ENCODE measurements around the gene SWI5.
A peak's percentile ranks its signal among the peaks of the same experiment; 100 is the strongest.
"Not testable (repeated sequence)": the region's sequence is repeated elsewhere in the genome, so short reads cannot be mapped to it uniquely, and the experiment has no call there.

Gene SWI5

GRCh38 chr9:128258326-128258725 lies 17.8 kb upstream of the SWI5 start:
- Mint-ChIP-seq H3K27ac (no peak overlapping the region), H3K4me3 (no peak overlapping the region), H3K36me3 (ENCODE audit: low read depth) (peaks cover 23% of the 10 kb centered on the region), H3K9me3 (no peaks in the 10 kb centered on the region), H3K4me1 (ENCODE audit: low read depth) (peaks cover 3% of the 10 kb centered on the region), H3K27me3 (no peaks in the 10 kb centered on the region)

GRCh38 chr9:128259156-128259555 lies 16.9 kb upstream of the SWI5 start:
- Mint-ChIP-seq H3K27me3 (no peaks in the 10 kb centered on the region), H3K27ac (no peak overlapping the region), H3K9me3 (no peaks in the 10 kb centered on the region), H3K4me1 (ENCODE audit: low read depth) (peaks cover 3% of the 10 kb centered on the region), H3K36me3 (ENCODE audit: low read depth) (peaks cover 23% of the 10 kb centered on the region), H3K4me3 (no peak overlapping the region)

- H3K36me3 Mint-ChIP-seq (ENCODE audit: low read depth) = peaks cover 26% of the 10 kb centered on the region
Observed at GRCh38 chr9:128260340-128260739, 15.7 kb upstream of the SWI5 start.

GRCh38 chr9:128262687-128263086 lies 13.4 kb upstream of the SWI5 start:
- H3K36me3 Mint-ChIP-seq (ENCODE audit: low read depth) = peaks cover 34% of the 10 kb centered on the region
- no peaks in the 10 kb centered on the region for H3K27me3 Mint-ChIP-seq
- no peak overlapping the region for H3K4me3 Mint-ChIP-seq
- no peaks in the 10 kb centered on the region for H3K9me3 Mint-ChIP-seq
- H3K4me1 Mint-ChIP-seq (ENCODE audit: low read depth) = no peaks in the 10 kb centered on the region
- H3K27ac Mint-ChIP-seq = no peak overlapping the region

More at GRCh38 chr9:128260340-128260739, 15.7 kb upstream of the SWI5 start:
- Mint-ChIP-seq H3K27me3 (no peaks in the 10 kb centered on the region), H3K27ac (no peak overlapping the region), H3K4me3 (no peak overlapping the region), H3K4me1 (ENCODE audit: low read depth) (no peaks in the 10 kb centered on the region), H3K9me3 (no peaks in the 10 kb centered on the region)

GRCh38 chr9:128265348-128265847 lies 10.7 kb upstream of the SWI5 start:
- no peaks in the 10 kb centered on the region for H3K27me3 Mint-ChIP-seq
- no peak overlapping the region for H3K27ac Mint-ChIP-seq
- no peaks in the 10 kb centered on the region for H3K9me3 Mint-ChIP-seq
- peaks cover 24% of the 10 kb centered on the region for H3K36me3 Mint-ChIP-seq (ENCODE audit: low read depth)
- H3K4me1 Mint-ChIP-seq (ENCODE audit: low read depth) = no peaks in the 10 kb centered on the region
- H3K4me3 Mint-ChIP-seq = no peak overlapping the region

- Mint-ChIP-seq H3K27me3 (no peaks in the 10 kb centered on the region), H3K9me3 (no peaks in the 10 kb centered on the region), H3K4me3 (no peak overlapping the region), H3K27ac (no peak overlapping the region), H3K36me3 (ENCODE audit: low read depth) (peaks cover 19% of the 10 kb centered on the region), H3K4me1 (ENCODE audit: low read depth) (no peaks in the 10 kb centered on the region)
Observed at GRCh38 chr9:128266868-128267590, 9.0 kb upstream of the SWI5 start.

GRCh38 chr9:128271112-128271511 lies 5.0 kb upstream of the SWI5 start:
- no peaks in the 10 kb centered on the region for H3K27me3 Mint-ChIP-seq
- H3K9me3 Mint-ChIP-seq = no peaks in the 10 kb centered on the region
- H3K4me3 Mint-ChIP-seq = no peak overlapping the region
- peaks cover 18% of the 10 kb centered on the region for H3K4me1 Mint-ChIP-seq (ENCODE audit: low read depth)
- H3K27ac Mint-ChIP-seq = no peak overlapping the region
- peaks cover 21% of the 10 kb centered on the region for H3K36me3 Mint-ChIP-seq (ENCODE audit: low read depth)

GRCh38 chr9:128271512-128271911 lies 4.6 kb upstream of the SWI5 start:
- Mint-ChIP-seq H3K9me3 (no peaks in the 10 kb centered on the region), H3K27ac (no peak overlapping the region), H3K4me3 (no peak overlapping the region), H3K4me1 (ENCODE audit: low read depth) (peaks cover 22% of the 10 kb centered on the region), H3K27me3 (no peaks in the 10 kb centered on the region), H3K36me3 (ENCODE audit: low read depth) (peaks cover 17% of the 10 kb centered on the region)

- H3K4me1 Mint-ChIP-seq (ENCODE audit: low read depth) = peaks cover 43% of the 10 kb centered on the region
- no peaks in the 10 kb centered on the region for H3K9me3 Mint-ChIP-seq
- H3K27ac Mint-ChIP-seq = no peak overlapping the region
- peak overlapping the region; percentile 97 for H3K4me3 Mint-ChIP-seq
- H3K36me3 Mint-ChIP-seq (ENCODE audit: low read depth) = peaks cover 10% of the 10 kb centered on the region
- H3K27me3 Mint-ChIP-seq = no peaks in the 10 kb centered on the region
Observed at GRCh38 chr9:128274245-128274644, 1.8 kb upstream of the SWI5 start.

- Mint-ChIP-seq H3K4me1 (ENCODE audit: low read depth) (peaks cover 47% of the 10 kb centered on the region), H3K4me3 (peak within 1 kb of the TSS; percentile 97), H3K9me3 (no peaks in the 10 kb centered on the region), H3K27ac (peak within 1 kb of the TSS; percentile 97), H3K27me3 (no peaks in the 10 kb centered on the region), H3K36me3 (ENCODE audit: low read depth) (peaks cover 10% of the 10 kb centered on the region)
Observed at GRCh38 chr9:128275198-128276007, 673 bp upstream of the SWI5 start, which contains the start of gene GOLGA2. GOLGA2 (minus strand) TSS chr9:128276007; CDS start chr9:128275976, 31 bp downstream.

- Mint-ChIP-seq H3K4me1 (ENCODE audit: low read depth) (peaks cover 47% of the 10 kb centered on the region), H3K27me3 (no peaks in the 10 kb centered on the region), H3K36me3 (ENCODE audit: low read depth) (peaks cover 12% of the 10 kb centered on the region), H3K9me3 (no peaks in the 10 kb centered on the region), H3K27ac (peak overlapping the region; percentile 97), H3K4me3 (peak overlapping the region; percentile 97)
Observed at GRCh38 chr9:128276574-128277270, 646 bp downstream of the SWI5 start.

- Mint-ChIP-seq H3K4me1 (ENCODE audit: low read depth) (peaks cover 38% of the 10 kb centered on the region), H3K27ac (peak overlapping the region; percentile 33)
- H3K27me3 Mint-ChIP-seq; H3K4me3 Mint-ChIP-seq; H3K36me3 Mint-ChIP-seq (ENCODE audit: low read depth); H3K9me3 Mint-ChIP-seq: not testable (repeated sequence)
Observed at GRCh38 chr9:128279088-128280073, 3.3 kb downstream of the SWI5 start.

- peaks cover 30% of the 10 kb centered on the region for H3K4me1 Mint-ChIP-seq (ENCODE audit: low read depth)
- no peaks in the 10 kb centered on the region for H3K9me3 Mint-ChIP-seq
- H3K36me3 Mint-ChIP-seq (ENCODE audit: low read depth) = peaks cover 5% of the 10 kb centered on the region
- no peaks in the 10 kb centered on the region for H3K27me3 Mint-ChIP-seq
- no peak overlapping the region for H3K27ac Mint-ChIP-seq
- no peak overlapping the region for H3K4me3 Mint-ChIP-seq
Observed at GRCh38 chr9:128280084-128280622, 4.1 kb downstream of the SWI5 start.

GRCh38 chr9:128282500-128282899 lies 6.4 kb downstream of the SWI5 start:
- Mint-ChIP-seq H3K27ac (no peak overlapping the region), H3K4me3 (no peak overlapping the region), H3K9me3 (no peaks in the 10 kb centered on the region), H3K4me1 (ENCODE audit: low read depth) (peaks cover 15% of the 10 kb centered on the region), H3K36me3 (ENCODE audit: low read depth) (peaks cover 9% of the 10 kb centered on the region), H3K27me3 (no peaks in the 10 kb centered on the region)
